ENCODE measurements around the gene TTC27.
A peak's percentile ranks its signal among the peaks of the same experiment; 100 is the strongest.

The TTC27 gene

GRCh38 chr2:32671885-32672533 is 44.2 kb downstream of the TTC27 start:
- no peak for DNase-seq

GRCh38 chr2:32678825-32679224 is 51.0 kb downstream of the TTC27 start:
- no peak for DNase-seq

DNA sequence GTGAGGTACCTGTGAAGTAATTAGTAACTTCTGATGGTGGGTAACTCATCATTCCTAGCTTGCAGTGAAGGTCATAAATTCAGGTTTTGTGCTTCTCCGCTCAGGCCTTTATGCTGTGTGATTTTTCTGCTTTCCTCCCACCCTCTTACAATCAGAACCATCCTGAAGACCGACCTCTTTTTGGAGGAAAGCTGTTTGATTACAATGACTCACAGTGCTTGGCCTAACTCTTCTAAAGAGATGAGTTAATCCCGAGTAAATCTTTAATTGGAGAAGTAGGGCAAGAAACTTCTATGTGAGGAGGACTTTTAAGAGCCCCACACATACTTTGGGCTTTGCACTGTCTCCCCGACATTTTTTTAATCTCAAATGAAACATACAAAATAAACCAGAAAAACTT is 53.1 kb downstream of the TTC27 start:
- no peak for DNase-seq

- DNase-seq: no peak
Measured at GRCh38 chr2:32683520-32684086, 55.8 kb downstream of the TTC27 start.

GRCh38 chr2:32688541-32688940 is 60.7 kb downstream of the TTC27 start:
- DNase-seq: no peak

- DNase-seq: no peak
Measured at GRCh38 chr2:32691678-32692077, 63.8 kb downstream of the TTC27 start.

DNA sequence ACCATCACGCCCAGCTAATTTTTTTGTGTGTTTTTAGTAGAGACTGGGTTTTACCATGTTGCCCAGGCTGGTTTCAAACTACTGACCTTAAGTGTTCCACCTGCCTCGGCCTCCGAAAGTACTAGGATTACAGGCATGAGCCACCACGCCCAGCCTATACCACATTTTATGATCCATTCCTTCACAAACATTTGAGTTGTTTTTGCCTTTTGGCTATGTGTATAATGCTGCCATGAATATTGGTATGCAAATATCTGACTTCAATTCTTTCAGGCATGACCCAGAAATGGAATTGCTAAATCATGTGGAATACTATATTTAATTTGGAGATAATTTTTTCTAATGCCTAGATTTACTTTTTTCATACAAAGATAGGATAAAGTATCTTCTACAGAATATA is 68.6 kb downstream of the TTC27 start:
- DNase-seq: no peak

DNA sequence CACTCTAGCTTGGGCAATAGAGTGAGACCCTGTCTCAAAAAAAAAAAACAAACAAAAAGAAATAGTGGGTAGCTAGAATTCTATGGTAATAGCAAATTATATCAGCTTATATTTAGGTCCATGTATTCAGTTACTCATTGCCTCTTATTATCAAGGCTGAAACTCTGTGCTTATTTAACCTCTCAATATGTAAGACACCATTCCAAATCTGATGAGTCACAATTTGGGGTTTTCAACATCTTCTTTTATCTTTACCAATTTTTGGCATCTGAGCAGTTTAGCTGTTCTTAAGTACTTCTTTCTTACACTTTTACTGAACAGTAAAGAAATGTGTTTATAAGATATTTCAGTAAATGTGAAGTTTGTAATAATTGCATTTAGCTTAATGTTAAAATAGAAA is 69.3 kb downstream of the TTC27 start:
- DNase-seq: no peak

- DNase-seq: no peak
Measured at GRCh38 chr2:32699151-32699550, 71.3 kb downstream of the TTC27 start.

GRCh38 chr2:32701806-32702205 is 74.0 kb downstream of the TTC27 start:
- DNase-seq: no peak

- no peak for DNase-seq
Measured at GRCh38 chr2:32702303-32703064, 74.6 kb downstream of the TTC27 start.

GRCh38 chr2:32706815-32707579 is 79.1 kb downstream of the TTC27 start:
- DNase-seq: no peak

DNA sequence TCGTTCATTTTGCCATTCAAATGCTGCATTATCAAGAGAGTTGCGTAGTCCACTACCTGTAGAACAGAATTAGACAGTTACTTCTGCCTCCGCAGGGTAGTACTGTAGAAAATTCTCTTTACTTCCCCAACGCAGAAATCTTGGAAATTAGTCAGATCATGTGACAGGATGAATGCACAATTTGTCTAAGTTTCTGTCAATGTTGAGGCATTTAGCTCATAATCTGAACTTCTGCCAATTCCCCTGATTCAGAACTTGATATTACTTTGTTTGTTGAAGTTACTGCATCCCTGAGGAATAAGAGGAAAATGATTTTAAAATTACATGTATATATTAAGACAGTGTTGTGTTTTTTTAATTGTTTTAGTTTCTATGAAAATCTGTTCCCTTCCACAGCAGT is 83.4 kb downstream of the TTC27 start:
- no peak for DNase-seq

DNA sequence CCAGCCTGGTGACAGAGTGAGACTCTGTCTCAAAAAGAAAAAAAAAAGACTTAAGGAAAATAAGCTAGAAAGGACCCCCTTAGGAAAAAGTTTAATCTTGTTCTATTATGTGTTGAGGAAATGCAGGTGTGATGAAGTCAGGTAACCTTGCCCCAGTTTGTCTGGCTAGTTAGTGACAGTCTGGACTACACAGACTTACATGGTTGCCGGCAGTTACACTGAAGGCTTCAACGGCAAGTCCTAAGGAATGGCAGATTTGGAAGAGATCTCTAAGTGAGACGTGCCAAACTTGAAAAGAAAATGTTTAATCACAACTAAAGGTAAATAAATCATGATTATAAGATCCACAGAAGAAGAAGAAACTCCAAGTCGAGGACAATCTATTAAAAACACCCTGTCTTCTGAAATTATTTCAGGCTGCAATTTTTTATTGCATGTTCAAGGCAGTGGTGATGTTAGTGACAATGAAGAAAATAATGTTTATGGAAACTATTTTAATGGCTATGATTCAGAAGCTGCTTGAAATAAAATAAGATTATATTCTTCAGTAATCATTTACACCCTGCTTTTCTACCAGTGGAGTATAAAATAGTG is 84.2 kb downstream of the TTC27 start:
- no peak for DNase-seq

GRCh38 chr2:32712870-32713269 is 85.0 kb downstream of the TTC27 start:
- no peak for DNase-seq

- no peak for DNase-seq
Measured at GRCh38 chr2:32714521-32714920, 86.7 kb downstream of the TTC27 start.

DNA sequence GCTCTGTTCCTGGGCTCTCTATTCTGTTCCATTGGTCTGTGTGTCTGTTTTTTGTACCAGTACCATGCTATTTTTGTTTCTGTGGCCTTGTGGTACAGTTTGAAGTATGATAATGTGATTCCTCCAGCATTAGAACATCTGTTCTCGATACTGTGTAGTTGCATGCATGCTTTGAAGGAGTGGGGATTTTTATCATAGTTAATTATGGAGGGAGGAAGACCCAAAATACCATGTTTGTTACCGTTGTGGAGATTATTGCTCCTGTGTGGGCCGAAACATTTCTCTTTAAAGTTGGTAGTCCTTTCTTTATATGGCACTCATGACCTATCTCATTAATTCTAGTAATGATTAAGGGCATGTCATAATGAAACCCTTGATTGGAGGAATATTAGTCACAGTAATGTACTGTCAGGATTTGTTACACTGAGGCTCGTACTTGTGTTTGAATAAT is 87.6 kb downstream of the TTC27 start:
- DNase-seq: no peak

GRCh38 chr2:32715981-32716380 is 88.1 kb downstream of the TTC27 start:
- peak in 1 of 2 donors; percentile 6 for DNase-seq

DNA sequence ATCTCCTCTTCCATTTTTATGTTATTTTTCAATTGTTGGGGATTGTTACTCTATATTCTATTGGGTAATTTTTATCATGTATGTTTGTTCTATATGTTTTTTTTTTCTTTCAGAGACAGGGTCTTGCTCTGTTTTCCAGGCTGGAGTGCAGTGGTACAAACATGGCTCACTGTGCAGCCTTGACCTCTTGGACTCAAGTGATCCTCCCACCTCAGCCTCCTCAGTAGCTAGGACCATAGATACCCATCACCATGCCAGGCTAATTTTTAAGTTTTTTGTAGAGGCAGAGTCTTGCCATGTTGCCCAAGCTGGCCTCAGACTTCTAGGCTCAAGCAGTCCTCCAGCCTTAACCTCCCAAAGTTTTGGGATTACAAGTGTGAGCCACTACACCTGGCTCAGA is 88.7 kb downstream of the TTC27 start:
- DNase-seq: no peak

DNA sequence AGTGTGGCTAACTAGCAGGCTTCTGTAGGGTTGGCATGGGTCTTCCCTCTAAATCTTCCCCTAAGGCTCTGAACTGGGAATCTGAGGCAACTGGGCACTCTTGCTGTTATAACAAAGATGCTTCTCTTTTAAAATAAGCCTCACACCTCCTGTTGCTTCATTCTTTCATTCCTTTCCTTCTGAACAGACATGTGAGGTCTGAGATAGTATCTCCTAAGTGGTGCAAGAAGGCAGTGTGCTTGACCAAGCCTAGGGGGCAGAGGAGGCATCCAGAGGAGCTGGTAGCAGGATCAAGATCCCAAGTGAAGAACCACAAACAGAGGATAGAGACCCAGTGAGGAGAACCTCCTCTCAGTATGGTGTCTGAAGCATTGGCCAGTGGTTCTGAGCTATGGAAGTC is 90.9 kb downstream of the TTC27 start:
- DNase-seq: no peak

DNA sequence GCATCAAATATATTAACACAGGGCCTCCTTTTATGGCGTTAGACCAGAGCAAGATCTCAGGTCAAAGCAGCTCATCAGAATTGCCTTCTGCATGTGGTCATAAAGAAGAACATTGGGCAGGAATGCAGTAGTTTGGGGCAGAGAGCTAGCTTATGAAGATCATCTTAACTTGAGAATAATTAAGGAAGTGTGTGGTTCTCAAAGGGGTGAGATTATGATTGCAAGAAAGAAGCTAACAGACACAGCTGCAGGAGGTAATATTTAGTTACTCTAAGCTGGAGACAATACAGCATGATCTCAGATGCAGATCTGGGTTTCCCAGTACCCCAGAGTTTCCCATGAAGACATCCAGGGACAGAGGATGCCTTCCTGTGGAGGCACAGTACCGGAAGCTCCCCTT is 91.6 kb downstream of the TTC27 start:
- DNase-seq: no peak

DNA sequence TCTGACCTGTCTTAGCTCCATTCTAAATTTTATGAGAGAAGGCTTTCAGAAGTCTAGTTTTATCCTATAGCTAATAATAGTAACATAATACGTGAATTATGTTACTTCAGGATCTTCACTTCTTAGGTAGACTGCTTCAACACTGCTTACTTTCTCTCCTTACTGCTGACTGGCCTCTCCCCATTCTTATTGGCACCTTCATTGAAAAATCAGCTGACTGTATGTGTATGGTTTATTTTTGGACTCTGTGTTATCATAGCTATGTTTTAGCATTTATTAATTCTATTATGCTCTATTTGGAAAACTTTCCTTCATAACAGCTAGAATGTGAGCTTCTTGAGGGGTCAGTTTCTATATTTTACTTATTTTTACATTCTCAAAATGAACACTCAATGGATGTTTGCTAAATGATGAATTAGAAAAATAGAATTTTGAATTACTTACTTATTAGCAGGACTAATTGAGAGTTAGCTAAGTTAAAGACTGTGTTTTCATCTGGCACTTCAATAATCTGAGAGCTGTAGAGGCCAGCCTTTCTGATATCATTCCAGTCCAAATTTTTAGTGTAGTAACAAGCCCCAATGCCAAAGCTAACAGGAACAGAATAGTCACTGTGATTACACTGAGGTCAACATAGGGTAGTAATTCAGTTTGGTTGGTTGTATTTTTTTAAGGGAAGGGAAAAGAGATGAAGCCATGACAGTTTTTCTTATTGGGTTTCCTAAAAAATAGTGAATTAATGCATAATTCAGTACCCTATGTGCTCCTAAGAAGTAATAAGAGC is 92.3 kb downstream of the TTC27 start:
- no peak for DNase-seq
